ENCODE results near the gene CFLAR. TPM values are rescaled to one million over a fixed set of nuclear protein-coding genes. Genes with fewer than 3 reads are reported as not detected.

Gene CFLAR
- total and polyA plus RNA-seq, 2 of the 13 experiments (the other 11 are each of a cell fraction or from before 2014, with no cell fraction given), result 43.8 to 92.1 TPM

DNA sequence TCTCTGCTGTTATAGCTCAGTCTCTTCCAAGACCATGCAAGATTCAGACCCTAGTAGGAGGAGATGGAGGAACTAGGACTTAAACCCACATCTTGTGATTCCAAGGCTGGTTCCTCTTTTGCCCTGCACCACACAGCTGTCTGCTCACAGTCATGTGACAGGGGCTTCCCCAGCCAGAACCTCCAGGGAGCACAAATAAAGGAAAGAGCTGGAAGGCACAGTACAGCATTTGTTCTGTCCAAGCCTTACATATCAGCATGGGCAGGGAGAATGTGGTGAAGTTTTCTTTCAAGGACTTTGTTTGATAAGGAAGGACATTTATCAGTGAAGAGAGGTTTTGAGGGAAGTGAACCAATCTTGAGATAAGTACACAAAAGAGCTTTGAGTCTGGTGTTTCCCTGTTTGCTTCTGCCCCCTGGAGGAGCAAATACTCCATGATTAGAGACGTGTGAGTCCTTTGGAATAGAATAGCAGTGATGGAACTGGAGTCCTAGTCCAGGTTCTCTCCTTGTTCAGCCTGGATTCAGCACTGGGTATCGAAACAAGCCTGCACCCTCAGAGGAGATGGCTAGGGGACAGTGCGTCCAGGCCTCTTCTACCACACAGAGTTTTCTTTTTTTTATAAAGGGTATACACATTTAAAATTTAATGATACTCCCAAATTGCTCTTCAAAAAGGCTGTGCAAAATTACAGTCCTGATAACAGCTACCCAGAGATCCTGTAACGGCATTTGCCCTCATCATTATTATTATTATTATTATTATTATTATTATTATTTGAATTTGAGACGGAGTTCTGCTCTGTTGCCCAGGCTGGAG is 42.4 kb downstream of the CFLAR start (continued):
- TF ChIP-seq ZNF17 (CRISPR knock-in tag; IDR thresholded peaks at IDR 0.05), result no peak
- peak; percentile 60; the same call in 1 of the 2 replicates for TF ChIP-seq SMAD9 (CRISPR knock-in tag; IDR thresholded peaks at IDR 0.05)
- peak; percentile 38 for TF ChIP-seq XRCC5 (optimal IDR thresholded peaks at IDR 0.05; ENCODE audit: low read length)
- TF ChIP-seq ZNF501 (CRISPR knock-in tag; IDR thresholded peaks at IDR 0.05), result peak; percentile 75
- TF ChIP-seq, protein P1, sequence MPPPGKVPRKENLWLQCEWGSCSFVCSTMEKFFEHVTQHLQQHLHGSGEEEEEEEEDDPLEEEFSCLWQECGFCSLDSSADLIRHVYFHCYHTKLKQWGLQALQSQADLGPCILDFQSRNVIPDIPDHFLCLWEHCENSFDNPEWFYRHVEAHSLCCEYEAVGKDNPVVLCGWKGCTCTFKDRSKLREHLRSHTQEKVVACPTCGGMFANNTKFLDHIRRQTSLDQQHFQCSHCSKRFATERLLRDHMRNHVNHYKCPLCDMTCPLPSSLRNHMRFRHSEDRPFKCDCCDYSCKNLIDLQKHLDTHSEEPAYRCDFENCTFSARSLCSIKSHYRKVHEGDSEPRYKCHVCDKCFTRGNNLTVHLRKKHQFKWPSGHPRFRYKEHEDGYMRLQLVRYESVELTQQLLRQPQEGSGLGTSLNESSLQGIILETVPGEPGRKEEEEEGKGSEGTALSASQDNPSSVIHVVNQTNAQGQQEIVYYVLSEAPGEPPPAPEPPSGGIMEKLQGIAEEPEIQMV (CRISPR knock-in tag; IDR thresholded peaks at IDR 0.05; ENCODE audit: low read depth), result no peak
- TF ChIP-seq, protein P2, sequence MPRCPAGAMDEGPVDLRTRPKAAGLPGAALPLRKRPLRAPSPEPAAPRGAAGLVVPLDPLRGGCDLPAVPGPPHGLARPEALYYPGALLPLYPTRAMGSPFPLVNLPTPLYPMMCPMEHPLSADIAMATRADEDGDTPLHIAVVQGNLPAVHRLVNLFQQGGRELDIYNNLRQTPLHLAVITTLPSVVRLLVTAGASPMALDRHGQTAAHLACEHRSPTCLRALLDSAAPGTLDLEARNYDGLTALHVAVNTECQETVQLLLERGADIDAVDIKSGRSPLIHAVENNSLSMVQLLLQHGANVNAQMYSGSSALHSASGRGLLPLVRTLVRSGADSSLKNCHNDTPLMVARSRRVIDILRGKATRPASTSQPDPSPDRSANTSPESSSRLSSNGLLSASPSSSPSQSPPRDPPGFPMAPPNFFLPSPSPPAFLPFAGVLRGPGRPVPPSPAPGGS (CRISPR knock-in tag; IDR thresholded peaks at IDR 0.05), result peak; percentile 56; the same call in 1 of the 2 replicates
- TF ChIP-seq U2AF1 (optimal IDR thresholded peaks at IDR 0.05; ENCODE audit: low read depth, low read length), result no peak
- TF ChIP-seq, protein P3, sequence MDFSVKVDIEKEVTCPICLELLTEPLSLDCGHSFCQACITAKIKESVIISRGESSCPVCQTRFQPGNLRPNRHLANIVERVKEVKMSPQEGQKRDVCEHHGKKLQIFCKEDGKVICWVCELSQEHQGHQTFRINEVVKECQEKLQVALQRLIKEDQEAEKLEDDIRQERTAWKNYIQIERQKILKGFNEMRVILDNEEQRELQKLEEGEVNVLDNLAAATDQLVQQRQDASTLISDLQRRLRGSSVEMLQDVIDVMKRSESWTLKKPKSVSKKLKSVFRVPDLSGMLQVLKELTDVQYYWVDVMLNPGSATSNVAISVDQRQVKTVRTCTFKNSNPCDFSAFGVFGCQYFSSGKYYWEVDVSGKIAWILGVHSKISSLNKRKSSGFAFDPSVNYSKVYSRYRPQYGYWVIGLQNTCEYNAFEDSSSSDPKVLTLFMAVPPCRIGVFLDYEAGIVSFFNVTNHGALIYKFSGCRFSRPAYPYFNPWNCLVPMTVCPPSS (IDR thresholded peaks at IDR 0.05), result no peak
- 0 out of 2 replicates have a peak, but pooled peaks have one; percentile 32 for TF ChIP-seq ZNF644 (CRISPR knock-in tag; IDR thresholded peaks at IDR 0.05; ENCODE audit: low read depth)
- TF ChIP-seq IKZF1 (IDR thresholded peaks at IDR 0.05), result no peak
- TF ChIP-seq NFATC3 (CRISPR knock-in tag; IDR thresholded peaks at IDR 0.05), result peak; percentile 78; the same call in 1 of the 2 replicates
- TF ChIP-seq, protein P4, sequence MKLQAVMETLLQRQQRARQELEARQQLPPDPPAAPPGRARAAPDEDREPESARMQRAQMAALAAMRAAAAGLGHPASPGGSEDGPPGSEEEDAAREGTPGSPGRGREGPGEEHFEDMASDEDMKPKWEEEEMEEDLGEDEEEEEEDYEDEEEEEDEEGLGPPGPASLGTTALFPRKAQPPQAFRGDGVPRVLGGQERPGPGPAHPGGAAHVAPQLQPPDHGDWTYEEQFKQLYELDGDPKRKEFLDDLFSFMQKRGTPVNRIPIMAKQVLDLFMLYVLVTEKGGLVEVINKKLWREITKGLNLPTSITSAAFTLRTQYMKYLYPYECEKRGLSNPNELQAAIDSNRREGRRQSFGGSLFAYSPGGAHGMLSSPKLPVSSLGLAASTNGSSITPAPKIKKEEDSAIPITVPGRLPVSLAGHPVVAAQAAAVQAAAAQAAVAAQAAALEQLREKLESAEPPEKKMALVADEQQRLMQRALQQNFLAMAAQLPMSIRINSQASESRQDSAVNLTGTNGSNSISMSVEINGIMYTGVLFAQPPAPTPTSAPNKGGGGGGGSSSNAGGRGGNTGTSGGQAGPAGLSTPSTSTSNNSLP (IDR thresholded peaks at IDR 0.05; ENCODE audit: low read depth, low read length), result peak; percentile 49; the same call in 1 of the 2 replicates
- TF ChIP-seq, protein P5, sequence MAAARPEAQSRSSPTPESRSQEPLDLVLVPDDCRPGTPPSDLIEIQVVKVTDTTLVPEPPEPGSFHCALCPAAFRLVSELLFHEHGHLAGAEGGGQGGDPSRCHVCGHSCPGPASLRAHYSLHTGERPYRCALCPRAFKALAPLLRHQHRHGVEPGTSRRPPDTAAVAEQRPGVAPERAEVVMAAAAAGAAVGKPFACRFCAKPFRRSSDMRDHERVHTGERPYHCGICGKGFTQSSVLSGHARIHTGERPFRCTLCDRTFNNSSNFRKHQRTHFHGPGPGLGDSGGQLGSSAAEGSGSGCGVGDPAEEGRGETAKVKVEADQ (CRISPR knock-in tag; IDR thresholded peaks at IDR 0.05; ENCODE audit: borderline replicate concordance), result no peak
- 0 out of 2 replicates have a peak, but pooled peaks have one; percentile 53 for TF ChIP-seq ZNF124 (CRISPR knock-in tag; IDR thresholded peaks at IDR 0.05)
- TF ChIP-seq, protein P6, sequence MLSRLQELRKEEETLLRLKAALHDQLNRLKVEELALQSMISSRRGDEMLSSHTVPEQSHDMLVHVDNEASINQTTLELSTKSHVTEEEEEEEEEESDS (CRISPR knock-in tag; IDR thresholded peaks at IDR 0.05; ENCODE audit: borderline replicate concordance), result no peak
- no peak for TF ChIP-seq CEBPB (IDR thresholded peaks at IDR 0.05; ENCODE audit: borderline replicate concordance, low read depth, low read length)
- no peak for TF ChIP-seq ZNF558 (CRISPR knock-in tag; IDR thresholded peaks at IDR 0.05; ENCODE audit: borderline replicate concordance)
- no peak for TF ChIP-seq SOX13 (IDR thresholded peaks at IDR 0.05)
- peak in 1 of 2 experiments; percentile 49; a peak in 1 of 4 replicates for TF ChIP-seq SOX13 (CRISPR knock-in tag; conservative IDR thresholded peaks at IDR 0.05 in 1 of 2, IDR thresholded peaks at IDR 0.05 in 1 of 2)
- no peak for TF ChIP-seq HNRNPK (IDR thresholded peaks at IDR 0.05; ENCODE audit: low read depth, low read length, poor library complexity, severe bottlenecking)
- TF ChIP-seq ELF3 (CRISPR knock-in tag; IDR thresholded peaks at IDR 0.05), result peak; percentile 67
- no peak for TF ChIP-seq ZBTB8A (CRISPR knock-in tag; IDR thresholded peaks at IDR 0.05; ENCODE audit: borderline replicate concordance, low read depth)
